ENCODE results near the gene MPV17.
"Not testable (repeated sequence)": the region's sequence is repeated elsewhere in the genome, so short reads cannot be mapped to it uniquely, and the experiment has no call there.

The MPV17 gene

DNA sequence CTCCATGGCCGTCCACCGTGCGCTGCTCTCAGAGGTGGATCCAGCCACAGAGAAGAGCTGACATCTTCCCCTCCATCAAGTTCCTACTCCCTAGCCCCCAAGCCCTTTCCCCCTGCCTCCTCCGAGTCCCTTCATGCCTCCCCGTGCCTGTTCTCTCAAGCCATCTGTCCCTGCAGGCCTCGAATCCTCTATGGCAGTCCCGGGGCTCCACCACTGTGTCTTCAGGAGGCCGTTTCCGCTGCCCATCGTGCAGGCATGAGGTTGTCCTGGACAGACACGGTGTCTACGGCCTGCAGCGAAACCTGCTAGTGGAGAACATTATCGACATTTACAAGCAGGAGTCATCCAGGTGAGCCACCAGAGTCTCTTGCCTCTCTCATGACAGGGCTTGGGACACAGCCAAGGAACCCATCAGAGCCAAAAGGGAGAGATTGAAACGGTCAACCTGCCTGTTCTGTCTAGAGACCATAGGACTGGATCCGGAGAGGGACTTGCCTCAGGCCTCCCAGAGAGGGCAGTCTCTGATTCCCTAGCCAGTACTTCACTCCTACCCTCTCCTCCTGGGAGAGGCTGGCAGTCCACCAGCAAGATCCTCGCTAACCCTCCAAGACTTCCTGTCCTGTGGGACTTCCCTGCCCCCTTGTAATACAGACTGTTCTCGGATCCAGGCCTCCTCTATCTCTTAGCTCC lies 24.4 kb downstream of the MPV17 start:
- no peak for DNase-seq (ENCODE audit: low read depth)

DNA sequence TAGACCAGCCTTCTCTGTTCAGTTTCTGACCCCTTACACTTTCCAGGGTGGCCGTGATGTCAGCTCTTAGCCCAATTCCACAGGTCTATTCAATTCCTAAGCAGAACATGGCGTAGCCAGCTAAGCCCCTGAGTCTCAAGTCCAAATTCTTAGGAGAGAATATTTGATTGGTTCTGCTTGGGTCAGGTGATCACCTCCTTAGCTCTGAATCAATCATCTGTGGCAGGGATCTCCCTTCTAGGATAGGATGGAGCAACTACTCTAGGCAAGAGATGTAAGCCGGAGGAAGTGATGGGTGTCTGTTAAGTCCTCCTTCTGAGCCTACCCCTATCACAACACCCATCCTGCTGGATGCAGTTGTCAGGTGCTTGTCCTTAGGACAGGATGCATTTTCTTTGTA lies 25.7 kb downstream of the MPV17 start:
- DNase-seq (ENCODE audit: low read depth): no peak

DNA sequence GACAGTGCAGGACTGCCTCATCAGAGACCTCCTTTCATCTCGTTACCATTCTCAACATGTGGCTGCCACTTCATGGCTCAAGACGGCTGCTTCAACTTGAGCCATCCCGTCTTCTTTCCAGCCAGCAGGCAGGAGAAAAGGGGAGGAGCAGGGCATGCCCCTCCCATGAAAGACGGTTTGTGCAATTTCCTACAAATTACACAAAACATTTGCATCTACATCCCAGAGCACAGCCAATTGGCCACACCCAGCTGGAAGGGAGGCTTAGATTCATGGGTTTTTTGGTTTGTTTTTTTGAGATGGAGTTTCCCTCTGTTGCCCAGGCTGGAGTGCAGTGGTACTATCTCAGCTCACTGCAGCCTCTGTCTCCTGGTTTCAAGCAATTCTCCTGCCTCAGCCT lies 26.4 kb downstream of the MPV17 start:
- no peak for DNase-seq (ENCODE audit: low read depth)

DNA sequence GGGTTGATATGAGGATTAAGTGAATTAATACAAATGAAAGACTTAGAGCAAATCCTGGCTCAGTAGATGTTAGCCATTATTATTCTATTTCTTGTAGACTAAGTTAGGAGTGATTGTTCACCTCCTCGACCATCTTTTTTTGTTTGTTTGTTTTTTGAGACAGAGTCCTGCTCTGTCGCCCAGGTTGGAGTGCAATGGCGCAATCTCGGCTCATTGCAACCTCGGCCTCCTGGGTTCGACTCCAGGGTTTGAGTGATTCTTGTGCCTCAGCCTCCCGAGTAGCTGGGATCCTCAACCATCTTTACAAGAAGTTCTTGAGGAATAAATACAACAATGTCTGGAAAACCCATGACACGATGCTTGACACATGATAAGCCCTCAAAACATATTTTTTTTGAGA lies 28.0 kb downstream of the MPV17 start:
- no peak for DNase-seq (ENCODE audit: low read depth)

DNA sequence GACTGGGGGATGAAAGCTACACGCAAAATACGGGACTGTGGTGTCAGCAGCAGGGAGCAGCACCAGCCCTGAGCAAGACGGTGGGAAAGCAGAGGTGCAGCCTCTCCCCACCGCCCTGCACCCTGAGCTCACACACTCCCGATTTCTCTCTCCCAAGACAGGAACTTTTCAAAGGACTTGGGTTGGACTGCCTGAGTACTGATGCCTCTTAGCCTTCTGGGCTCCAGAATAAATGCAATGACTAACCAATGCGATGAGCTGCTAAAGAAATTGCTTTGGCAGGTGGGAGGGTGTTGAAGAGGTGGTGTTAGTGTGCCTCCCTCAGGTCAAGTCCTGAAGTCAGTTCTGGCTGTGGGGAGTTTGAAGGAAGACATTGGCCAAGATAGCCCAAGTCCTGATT lies 31.0 kb downstream of the MPV17 start:
- no peak for DNase-seq (ENCODE audit: low read depth)

DNA sequence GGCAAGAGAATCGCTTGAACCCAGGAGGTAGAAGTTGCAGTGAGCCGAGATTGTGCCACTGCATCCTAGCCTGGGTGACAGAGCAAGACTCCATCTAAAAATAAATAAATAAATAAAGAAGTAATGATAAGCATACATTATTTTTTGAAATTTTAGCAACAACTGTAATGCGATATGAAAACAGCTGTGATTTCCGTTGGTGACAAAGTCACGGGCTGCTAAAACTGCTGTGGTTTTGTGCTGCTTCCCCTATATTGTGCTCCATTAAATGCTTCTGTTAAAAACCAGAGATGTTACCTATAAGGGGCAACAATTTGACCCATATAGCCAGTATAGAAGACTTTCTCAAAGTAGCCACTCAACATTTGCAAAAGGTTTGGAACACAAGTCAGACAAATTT lies 32.3 kb downstream of the MPV17 start:
- no peak for DNase-seq (ENCODE audit: low read depth)

DNA sequence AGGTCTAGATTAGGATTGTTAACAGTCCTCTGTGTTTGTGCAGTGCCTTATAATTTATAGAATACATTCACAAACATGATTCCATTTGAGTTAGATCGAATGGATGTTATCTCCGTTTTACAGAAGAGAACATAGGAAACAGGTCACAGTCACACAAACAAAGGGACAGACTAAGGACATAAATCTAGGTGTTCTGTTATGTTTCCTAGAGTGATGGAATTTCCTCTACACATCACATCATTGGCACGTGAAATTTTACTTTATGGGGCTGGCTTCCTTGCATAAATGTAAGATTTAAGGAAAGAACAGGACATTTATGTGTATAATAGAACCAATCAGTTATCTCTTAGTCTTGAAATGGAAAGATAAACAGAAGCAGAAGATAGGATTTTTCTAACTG lies 34.3 kb downstream of the MPV17 start:
- no peak for DNase-seq (ENCODE audit: low read depth)

DNA sequence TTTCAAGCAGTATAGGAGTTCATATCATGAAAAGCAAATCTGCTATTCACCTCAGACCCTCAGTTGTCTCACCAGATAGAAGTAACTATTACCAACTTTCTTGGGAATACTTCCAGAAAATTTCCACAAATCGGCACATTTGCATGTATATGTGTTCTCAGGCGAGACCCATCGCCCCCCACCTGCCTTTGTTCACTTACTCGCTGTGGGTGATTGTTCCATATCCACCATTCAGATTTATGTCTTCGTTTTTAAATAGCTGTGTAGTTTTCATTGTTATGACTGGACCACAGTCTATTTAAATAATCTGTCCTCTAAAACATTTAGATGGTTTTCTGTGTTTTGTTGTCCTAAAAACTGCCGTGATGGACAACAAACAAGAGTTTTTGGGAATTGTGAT lies 37.4 kb downstream of the MPV17 start:
- DNase-seq (ENCODE audit: low read depth): no peak

DNA sequence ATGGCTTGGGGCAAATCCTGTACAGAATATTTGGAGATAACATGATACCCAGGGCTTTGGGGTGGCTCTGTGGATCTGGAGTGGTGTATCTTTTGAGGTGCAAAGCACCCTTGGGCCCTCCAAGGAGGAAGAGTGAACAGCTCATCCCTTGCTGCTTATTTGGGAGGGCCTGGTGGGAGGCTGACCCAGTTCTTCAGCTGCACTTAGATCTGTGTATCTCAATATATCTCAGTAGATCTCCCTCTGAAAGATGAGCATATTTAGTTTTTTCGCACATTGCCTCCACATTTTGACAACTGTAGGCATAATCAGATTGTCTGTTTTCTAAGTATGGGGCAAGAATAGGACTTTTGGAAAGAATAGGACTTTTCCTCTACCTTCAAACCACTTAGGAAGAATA lies 37.9 kb downstream of the MPV17 start:
- no peak for DNase-seq (ENCODE audit: low read depth)

DNA sequence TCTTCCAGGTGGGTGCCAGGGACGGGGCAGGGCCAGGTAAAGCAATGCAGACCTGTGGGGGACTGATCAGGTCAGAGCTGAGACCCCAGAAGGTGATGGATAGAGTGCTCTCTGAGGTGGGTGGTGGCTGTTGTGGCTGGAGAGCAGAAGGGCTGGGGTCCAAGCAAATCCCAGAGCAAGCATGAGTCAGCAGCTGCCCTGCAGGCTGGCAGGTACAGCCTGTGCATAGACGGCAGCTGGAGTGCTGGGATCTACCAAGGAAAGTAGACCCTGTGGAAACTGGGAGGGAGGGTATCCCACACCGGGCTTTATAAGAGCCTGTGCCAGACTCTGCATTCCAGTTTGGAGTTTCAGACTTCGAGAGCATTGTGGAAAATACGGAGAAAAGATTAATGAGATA lies 40.0 kb downstream of the MPV17 start:
- no peak for DNase-seq (ENCODE audit: low read depth)

DNA sequence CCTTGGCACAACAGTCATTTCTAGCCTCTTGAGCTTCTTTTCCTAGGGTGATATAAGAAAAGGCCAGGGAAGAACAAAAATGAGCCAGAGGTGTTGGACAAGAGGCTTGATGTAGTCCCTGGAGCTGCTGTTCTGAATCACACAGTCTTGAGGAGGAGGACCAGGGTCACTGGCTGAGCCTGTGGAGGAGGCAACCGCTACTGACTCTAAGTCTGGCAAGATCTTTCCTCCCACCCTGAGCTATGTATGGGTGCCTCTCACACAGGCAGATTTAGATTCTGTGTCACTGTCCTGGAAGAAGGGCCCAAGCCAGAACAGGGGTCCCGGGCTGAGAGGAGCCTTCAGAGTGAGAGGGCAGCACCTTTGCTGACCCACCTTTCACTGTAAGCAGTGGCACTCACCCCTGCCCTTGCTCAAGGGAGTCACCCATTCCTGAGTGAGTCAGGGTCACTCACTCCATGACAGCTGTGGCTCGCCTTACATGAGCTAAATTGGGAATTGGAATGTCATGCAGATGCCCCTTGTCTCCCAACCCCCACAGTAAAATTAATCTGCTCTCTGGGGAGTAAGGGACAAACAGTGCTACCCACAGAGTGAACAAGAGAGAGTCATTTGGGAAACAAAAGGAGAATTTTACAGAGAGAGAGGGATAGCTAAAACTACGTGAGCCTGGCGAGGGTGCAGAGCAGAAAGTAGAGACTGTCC lies 40.9 kb downstream of the MPV17 start, which contains the start of gene TRIM54:
TRIM54 (plus strand) TSS at position 575 of the 705 bp plus-strand sequence. CDS start 303 bp downstream, outside the sequence.
- no peak for DNase-seq (ENCODE audit: low read depth)

DNA sequence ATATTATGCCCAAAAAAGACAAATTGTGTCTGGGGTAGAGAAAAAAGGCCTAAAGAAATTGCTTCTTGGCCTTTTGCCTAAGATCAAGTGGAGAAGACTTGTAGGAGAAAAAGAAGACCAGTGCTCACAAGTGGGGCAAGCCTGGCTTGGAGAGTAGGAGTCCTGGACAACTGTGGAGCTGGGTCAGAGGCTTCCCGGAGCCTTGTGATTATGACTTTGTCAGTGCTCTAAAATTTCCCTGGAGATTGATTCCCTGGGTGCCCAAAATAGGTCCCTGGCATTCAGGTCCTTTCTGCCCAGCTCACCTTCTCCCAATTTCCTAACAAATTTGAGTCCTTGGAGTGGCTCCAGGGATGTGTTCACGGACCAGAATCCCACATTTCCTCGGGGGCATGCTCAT lies 41.5 kb downstream of the MPV17 start:
- no peak for DNase-seq (ENCODE audit: low read depth)

DNA sequence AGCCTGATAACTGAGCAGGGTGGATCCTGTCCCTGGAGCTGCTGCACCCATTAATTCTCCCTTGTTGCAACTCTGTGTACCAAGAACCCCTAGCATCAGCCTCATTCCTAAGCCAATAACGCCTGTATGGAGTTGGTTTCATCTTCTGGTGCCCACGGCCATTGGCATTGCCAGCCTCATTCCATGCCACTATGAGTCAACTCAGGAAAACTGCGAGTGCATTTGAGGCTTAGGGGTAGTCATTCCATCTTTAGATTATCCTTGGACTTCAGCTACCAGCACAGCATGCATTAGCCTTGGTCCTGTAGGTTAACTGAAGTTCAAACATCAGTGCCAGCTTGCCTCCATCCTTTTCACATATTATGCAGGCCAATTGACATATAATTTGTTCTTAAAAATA lies 42.1 kb downstream of the MPV17 start:
- DNase-seq (ENCODE audit: low read depth): no peak

DNA sequence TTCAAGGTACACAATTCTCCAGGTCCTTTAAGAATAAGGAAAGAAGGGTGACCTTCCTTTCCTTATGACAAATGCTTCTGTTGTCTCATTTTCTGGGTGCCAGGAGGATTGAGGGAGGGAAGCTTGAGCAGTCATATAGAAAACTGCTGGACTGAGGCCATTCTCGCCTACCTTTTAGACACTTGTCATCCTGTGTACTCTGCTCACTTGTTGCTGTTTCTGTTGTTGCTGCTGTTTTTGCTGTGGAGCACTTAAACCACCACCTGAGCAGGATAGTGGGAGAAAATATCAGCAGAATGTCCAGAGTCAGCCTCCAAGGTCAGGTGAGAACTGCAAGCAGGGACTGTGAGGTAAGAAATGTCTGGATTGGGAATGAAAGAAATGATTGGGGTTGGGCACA lies 44.9 kb downstream of the MPV17 start:
- no peak for DNase-seq (ENCODE audit: low read depth)

DNA sequence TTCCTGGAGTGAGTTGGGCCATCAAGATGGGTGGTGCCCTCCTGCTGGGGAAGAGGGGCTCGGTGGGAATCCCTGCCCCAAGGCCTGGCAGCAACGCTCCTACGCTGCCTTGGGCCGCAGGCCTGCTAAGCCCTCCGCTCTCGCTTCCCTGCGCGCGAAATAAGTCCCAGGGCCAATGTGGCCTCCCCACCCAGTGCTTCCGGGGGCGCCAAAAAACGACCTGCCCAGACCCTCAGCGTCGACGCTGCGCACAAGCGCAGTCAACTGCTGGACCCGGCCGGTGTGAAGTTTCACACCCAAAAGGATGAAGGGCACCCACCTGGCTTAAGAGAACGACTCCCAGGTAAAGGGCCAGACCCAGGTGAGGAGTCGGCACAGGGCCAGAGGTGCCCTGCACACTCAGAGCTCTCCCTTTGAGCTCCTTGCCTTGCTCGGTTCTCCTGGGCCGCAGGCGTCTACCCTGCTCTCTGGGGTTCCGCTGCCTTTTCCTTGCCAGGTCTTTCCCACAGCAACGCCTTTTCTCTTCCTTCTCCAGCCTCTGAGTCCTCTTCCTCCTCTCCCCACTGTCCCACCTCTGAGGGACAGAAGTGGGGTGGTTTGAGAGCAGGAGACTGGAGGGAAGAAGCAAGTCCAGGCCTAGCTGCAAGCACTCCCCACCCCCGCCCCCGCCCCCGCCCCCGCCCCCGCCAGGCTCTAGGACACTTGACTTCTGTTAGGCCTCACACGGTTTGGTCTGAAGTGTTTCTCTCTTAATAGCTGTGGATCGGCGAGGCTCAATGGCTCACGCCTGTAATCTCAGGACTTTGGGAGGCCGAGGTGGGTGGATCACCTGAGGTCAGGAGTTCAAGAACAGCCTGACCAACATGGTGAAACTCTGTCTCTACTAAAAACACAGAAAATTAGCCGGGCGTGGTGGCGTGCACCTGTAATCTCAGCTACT lies 47.4 kb downstream of the MPV17 start, which contains the start of gene DNAJC5G:
DNAJC5G (plus strand) TSS at position 223 of the 940 bp plus-strand sequence. CDS start 1,296 bp downstream, outside the sequence.
- no peak for DNase-seq (ENCODE audit: low read depth)

DNA sequence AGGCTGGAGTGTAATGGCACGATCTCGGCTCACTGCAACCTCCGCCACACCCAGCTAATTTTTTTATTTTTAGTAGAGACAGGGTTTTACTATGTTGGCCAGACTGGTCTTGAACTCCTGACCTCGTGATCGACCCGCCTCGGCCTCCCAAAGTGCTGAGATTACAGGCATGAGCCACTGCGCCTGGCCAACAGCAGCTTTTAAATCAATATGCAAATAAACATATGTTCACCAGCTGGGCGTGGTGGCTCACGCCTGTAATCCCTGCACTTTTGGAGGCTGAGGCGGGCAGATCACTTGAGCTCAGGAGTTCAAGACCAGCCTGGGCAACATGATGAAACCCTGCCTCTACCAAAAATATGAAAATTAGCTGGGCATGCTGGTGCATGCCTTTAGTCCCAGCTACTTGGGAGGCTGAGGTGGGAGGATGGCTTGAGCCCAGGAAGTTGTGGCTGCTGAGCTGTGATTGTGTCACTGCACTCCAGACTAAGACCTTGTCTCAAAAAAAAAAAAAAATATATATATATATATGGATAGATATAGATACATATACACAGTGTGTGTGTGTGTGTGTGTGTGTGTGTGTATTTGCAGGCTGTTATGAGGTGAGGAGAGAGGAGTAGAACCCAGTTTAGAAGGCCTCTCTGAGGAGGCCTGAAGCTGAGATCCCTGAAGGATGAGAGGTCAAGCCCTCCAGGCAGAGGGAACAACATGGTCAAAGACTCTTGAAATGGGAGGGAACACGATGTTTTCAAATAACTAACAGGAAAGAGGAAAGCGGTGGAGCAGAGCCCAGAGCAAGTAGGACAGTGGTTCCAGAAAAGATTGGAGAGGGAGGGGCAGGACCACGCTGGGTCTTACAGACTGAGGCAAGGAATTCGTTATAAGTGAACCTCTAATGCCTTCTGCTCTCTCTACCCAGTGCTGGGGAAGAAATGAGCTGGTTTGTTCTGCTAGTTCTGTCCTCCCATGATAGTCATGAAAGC lies 50.1 kb downstream of the MPV17 start:
- DNase-seq (ENCODE audit: low read depth): not testable (repeated sequence)

DNA sequence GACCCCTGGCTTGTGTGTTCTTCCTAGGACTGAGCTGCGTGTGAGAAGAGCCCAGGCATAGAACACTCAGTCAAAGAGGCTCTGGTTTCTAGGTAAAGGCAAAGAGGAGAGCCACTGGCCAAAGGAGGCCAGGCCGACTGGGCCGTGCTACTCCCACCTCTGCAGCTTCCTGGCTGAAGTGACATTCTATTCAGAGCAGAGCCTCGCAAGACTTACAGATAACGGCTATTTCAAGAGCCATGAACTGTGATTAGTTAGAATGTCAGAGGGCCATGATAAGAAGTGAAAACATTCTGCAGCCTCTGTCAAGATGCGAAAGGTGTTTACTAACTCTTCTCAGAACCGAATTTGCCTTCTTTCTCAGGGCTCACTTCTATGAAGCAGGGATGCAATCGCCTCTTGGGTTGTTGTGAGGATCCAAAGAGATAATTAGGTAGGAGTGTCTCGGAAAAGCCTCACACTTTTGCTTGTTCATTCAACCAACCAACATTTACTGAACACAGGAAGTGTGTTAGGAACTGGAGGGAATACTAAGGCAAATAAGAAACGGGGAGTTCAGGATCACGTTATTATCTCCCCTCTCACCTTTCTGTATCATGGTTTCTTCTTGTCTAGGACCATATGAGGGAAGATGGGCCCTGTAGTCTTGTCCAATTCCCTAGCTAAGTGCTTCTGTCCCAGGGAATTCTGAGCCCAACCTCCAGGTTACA lies 51.1 kb downstream of the MPV17 start:
- no peak for DNase-seq (ENCODE audit: low read depth)

DNA sequence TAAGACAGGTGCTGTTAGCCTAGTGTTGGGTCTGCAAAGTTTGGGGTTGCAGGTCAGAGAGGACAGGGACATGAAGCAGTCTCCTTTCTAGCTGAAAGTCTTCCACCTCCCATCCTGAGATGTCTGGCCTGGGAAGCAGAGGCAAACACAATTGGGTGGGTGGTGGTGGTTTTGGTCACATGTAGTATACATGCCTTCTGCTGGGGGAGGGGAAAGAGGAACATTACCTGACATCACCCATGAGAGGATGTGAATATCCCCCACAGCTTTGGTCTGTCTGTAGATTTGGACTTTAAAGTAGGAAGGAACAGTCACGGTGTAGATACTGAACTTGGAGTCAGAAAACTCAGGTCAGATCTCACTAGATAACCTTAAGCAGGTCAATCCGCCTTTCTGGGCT lies 52.2 kb downstream of the MPV17 start:
- no peak for DNase-seq (ENCODE audit: low read depth)

DNA sequence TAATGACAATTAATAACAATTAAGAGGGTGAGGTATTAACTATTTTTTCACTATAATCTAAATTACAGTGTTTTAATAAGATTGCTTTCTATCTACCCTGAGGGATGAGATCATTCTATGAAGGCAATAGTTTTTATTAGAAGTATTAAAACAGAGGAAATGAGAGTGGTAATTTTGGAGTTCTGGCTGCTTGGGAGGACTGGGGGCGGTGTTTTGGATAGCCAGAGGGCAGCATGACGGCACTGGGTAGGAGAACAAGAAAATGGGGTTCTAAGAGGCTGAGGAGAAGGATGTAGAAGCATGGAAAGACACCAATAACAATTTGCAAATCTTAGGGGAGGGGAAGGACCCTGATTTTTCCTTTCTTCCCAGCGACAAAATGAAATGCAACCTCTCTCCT lies 52.8 kb downstream of the MPV17 start:
- DNase-seq (ENCODE audit: low read depth): no peak

DNA sequence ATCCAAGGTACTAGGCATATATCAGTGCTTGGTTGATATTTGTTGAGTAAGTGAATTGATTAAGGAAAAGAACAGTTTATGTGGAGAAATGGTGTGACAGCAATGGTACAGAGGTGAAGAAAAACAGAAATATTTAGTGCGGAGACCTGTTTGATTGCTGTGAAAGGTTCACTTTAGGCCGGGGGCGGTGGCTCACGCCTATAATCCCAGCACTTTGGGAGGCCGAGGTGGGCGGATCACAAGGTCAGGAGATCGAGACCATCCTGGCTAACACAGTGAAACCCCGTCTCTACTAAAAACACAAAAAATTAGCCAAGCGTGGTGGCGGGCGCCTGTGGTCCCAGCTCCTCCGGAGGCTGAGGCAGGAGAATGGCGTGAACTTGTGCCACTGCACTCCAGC lies 54.6 kb downstream of the MPV17 start:
- DNase-seq (ENCODE audit: low read depth): not testable (repeated sequence)

DNA sequence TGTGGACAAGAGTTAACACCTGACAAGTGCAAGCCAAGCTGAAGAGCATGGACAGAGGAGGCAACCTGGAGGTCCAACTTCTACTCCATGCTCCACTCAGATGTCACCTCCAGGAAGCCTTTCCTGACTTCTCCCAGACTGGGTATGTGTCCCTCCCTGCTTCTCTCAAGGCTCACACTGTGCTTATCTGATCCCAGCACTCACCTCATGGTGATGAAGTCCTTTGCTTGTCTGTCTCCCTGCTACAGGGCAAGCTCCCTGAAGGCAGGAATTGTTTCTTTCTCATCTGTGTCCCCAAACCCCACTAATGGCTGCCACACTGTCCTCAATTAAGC lies 57.4 kb downstream of the MPV17 start:
- DNase-seq (ENCODE audit: low read depth): no peak

Measured in stimulated activated CD8-positive, alpha-beta memory T cell treated with anti-CD3 and anti-CD28 coated beads, Interleukin-7, amount 100 ng/mL, for 24 hours (primary cell).